Stomach (tissue), 9 donors: ENCODE measurements around the gene AIG1. TPM values are rescaled to one million over a fixed set of nuclear protein-coding genes. Genes with fewer than 3 reads are reported as not detected.

Source experiments
- DNase-seq, 2 donors: peaks; one replicate each; pipeline versions ENCODE4 v3.0.0 to v3.0.0-alpha.2; 2013 to 2019
- H3K27ac ChIP-seq, 5 donors: fragments of 200-600 bp in 4 of 5; sonication (generic) in 4 of 5; one replicate each; pipeline ENCODE4 v1.5.1; 2013 to 2019; ENCODE audit warnings: mild to moderate bottlenecking in 1 of 5, moderate library complexity in 1 of 5
- H3K27me3 ChIP-seq, 3 donors: fragments of 200-600 bp; sonication (generic); one replicate each; pipeline ENCODE4 v1.5.1; 2017 to 2019; ENCODE audit warnings: mixed run types in 1 of 3
- H3K36me3 ChIP-seq, 4 donors: fragments of 200-600 bp; sonication (generic); 1 replicate in 3 of 4; 2 replicates in 1 of 4; pipeline ENCODE4 v1.5.1; 2016 to 2019
- H3K4me1 ChIP-seq, 4 donors: fragments of 200-600 bp; sonication (generic); one replicate each; pipeline ENCODE4 v1.5.1; 2016 to 2019
- H3K4me3 ChIP-seq, 4 donors: fragments of 200-600 bp; sonication (generic) in 3 of 4; one replicate each; pipeline ENCODE4 v1.5.1; 2016 to 2019; ENCODE audit warnings: mild to moderate bottlenecking in 1 of 4
- H3K9me3 ChIP-seq, 4 donors: fragments of 200-600 bp; sonication (generic); one replicate each; pipeline ENCODE4 v1.5.1; 2016 to 2019
- CTCF ChIP-seq, 7 experiments: fragments of 450-650 bp in 4 of 7; fragments of 200-600 bp in 3 of 7; sonication (generic) in 3 of 7; IDR thresholded peaks; one replicate each; pipeline ENCODE4 v1.5.1; 2016 to 2019; ENCODE audit warnings: antibody characterized with exemption in 7 of 7, control low read depth in 2 of 7, mild to moderate bottlenecking in 1 of 7
- EP300 ChIP-seq: sonication (generic); formaldehyde crosslinking; IDR thresholded peaks from one replicate; pipeline ENCODE4 v1.6.1; 2017; ENCODE audit warnings: antibody characterized with exemption
- POLR2A ChIP-seq, 4 donors: fragments of 450-650 bp; IDR thresholded peaks; one replicate each; pipeline ENCODE4 v1.6.1; 2016; ENCODE audit warnings: antibody characterized with exemption in 4 of 4, control low read depth in 2 of 4, mild to moderate bottlenecking in 1 of 4, moderate library complexity in 1 of 4
- POLR2AphosphoS5 ChIP-seq, 3 donors: sonication (generic); formaldehyde crosslinking; IDR thresholded peaks; one replicate each; pipeline ENCODE4 v1.6.1; 2016; ENCODE audit warnings: antibody characterized with exemption in 3 of 3
- WGBS, 5 donors: extraction: QIAGEN DNeasy Blood & Tissue Kit in 3 of 5; methylation state at CpG; one replicate each; pipeline versions ENCODE4 v1.1.5 to v1.1.7; 2013 to 2018; 5-methylcytosine and 5-hydroxymethylcytosine counted together
- intact Hi-C: fragments of 100-400 bp; cut with DNase I; formaldehyde crosslinking; loops from one replicate; pipeline ENCODE4 v1.15.1; 2023; ENCODE audit warnings: low total_unique reads
- polyA plus RNA-seq, 3 donors: library from polyadenylated mRNA; stranded (reverse); fragments of 200-250 nt; gene quantifications; one replicate each; pipeline ENCODE4 v1.2.3, GENCODE V29; 2013
- total RNA-seq, 5 donors: library from RNA; depleted of rRNA; stranded (reverse); fragments of >200 nt; gene quantifications; one replicate each; pipeline versions ENCODE4 v1.1.0 to v1.2.3, GENCODE V29; 2014 to 2016
- donor health status: healthy with polysubstance abuse.
- donor health status: Bipolar disorder and iron deficiency.
- donor health status: healthy.

The AIG1 gene
- total and polyA plus RNA-seq, 8 donors, result 10.8 to 220 (median 29.7) TPM; not detected in 1

- DNase-seq, result peak in 1 of 2 donors; percentile 43
- intact Hi-C loops, result no loop called here
Observed at GRCh38 chr6:143196525-143197225, 136.0 kb downstream of the AIG1 start.

GRCh38 chr6:143197377-143197776 lies 136.7 kb downstream of the AIG1 start:
- no peaks in the 10 kb centered on the region for H3K4me1 ChIP-seq
- DNase-seq, result no peak
- intact Hi-C loops, result no loop called here
- H3K27ac ChIP-seq, result no peak overlapping the region
- H3K36me3 ChIP-seq, result peaks cover 0 to under 1% (median 0%) of the 10 kb centered on the region in 4 donors
- TF ChIP-seq EP300 (no peak), POLR2A (IDR thresholded peaks at IDR 0.05) (no peak), CTCF (IDR thresholded peaks at IDR 0.05) (no peak), POLR2AphosphoS5 (IDR thresholded peaks at IDR 0.05) (no peak)
- H3K9me3 ChIP-seq, result no peaks in the 10 kb centered on the region
- H3K27me3 ChIP-seq, result no peaks in the 10 kb centered on the region
- no peak overlapping the region for H3K4me3 ChIP-seq

More at GRCh38 chr6:143196525-143197225, 136.0 kb downstream of the AIG1 start:
- no peak overlapping the region for H3K4me3 ChIP-seq
- H3K9me3 ChIP-seq, result no peaks in the 10 kb centered on the region
- H3K4me1 ChIP-seq, result no peaks in the 10 kb centered on the region
- TF ChIP-seq EP300 (no peak), CTCF (IDR thresholded peaks at IDR 0.05) (no peak), POLR2AphosphoS5 (IDR thresholded peaks at IDR 0.05) (no peak), POLR2A (IDR thresholded peaks at IDR 0.05) (no peak)
- 63 to 80% (median 77%) methylated on average over 5 of the region's 5 CpGs for WGBS, 5 donors
- H3K27ac ChIP-seq, result no peak overlapping the region
- H3K27me3 ChIP-seq, result no peaks in the 10 kb centered on the region
- H3K36me3 ChIP-seq, result no peaks in the 10 kb centered on the region

- 70 to 84% (median 78%) methylated on average over 5 of the region's 5 CpGs for WGBS, 5 donors
- DNase-seq, result no peak
- intact Hi-C loops, result no loop called here
- Histone ChIP-seq H3K4me3 (no peak overlapping the region), H3K36me3 (peaks cover 0 to 5% (median 0%) of the 10 kb centered on the region in 4 donors), H3K27ac (no peak overlapping the region), H3K27me3 (no peaks in the 10 kb centered on the region), H3K9me3 (no peaks in the 10 kb centered on the region), H3K4me1 (no peaks in the 10 kb centered on the region)
- no peak for TF ChIP-seq EP300
- TF ChIP-seq POLR2AphosphoS5 (IDR thresholded peaks at IDR 0.05), result no peak
- no peak for TF ChIP-seq CTCF (IDR thresholded peaks at IDR 0.05)
- TF ChIP-seq POLR2A (IDR thresholded peaks at IDR 0.05), result no peak
Observed at GRCh38 chr6:143198312-143198711, 137.6 kb downstream of the AIG1 start.

- Histone ChIP-seq H3K36me3 (peaks cover 0 to 13% (median 0%) of the 10 kb centered on the region in 4 donors), H3K27me3 (no peaks in the 10 kb centered on the region), H3K9me3 (peaks cover 0 to 8% (median 5%) of the 10 kb centered on the region in 4 donors), H3K4me1 (no peaks in the 10 kb centered on the region), H3K4me3 (no peak overlapping the region), H3K27ac (no peak overlapping the region)
- TF ChIP-seq POLR2AphosphoS5 (IDR thresholded peaks at IDR 0.05) (no peak), CTCF (IDR thresholded peaks at IDR 0.05) (no peak), POLR2A (IDR thresholded peaks at IDR 0.05) (no peak), EP300 (no peak)
- DNase-seq, result no peak
- 89 to 98% (median 94%) methylated on average over 1 of the region's 1 CpG for WGBS, 5 donors
- intact Hi-C loops, result no loop called here
Observed at GRCh38 chr6:143199291-143199690, 138.6 kb downstream of the AIG1 start.
